Mesodermal cell (in vitro differentiated cells): Measurements from ENCODE around the gene MFSD12.

Source experiments
- H3K27ac ChIP-seq: 2 replicates; pipeline ENCODE4 v1.7.0; 2013; ENCODE audit warnings: mild to moderate bottlenecking, low read depth, low read length, moderate library complexity; ENCODE audit not compliant: severe bottlenecking
- H3K36me3 ChIP-seq: 2 replicates; pipeline ENCODE4 v1.7.1; 2013; ENCODE audit warnings: mild to moderate bottlenecking, low read length, moderate library complexity; ENCODE audit not compliant: control insufficient read depth, insufficient read depth
- H3K4me1 ChIP-seq: one replicate; pipeline ENCODE4 v1.7.1; 2013; ENCODE audit warnings: mild to moderate bottlenecking, low read length; ENCODE audit not compliant: insufficient read depth, control insufficient read depth, poor library complexity, severe bottlenecking
- H3K4me3 ChIP-seq: 2 replicates; pipeline ENCODE4 v1.7.0; 2013; ENCODE audit warnings: low read length, control low read depth, mild to moderate bottlenecking; ENCODE audit not compliant: insufficient read depth, poor library complexity, severe bottlenecking; ENCODE audit errors: extremely low read depth
- H3K9me3 ChIP-seq: 2 replicates; pipeline ENCODE4 v1.7.1; 2013; ENCODE audit warnings: mild to moderate bottlenecking, low read length, moderate library complexity; ENCODE audit not compliant: control insufficient read depth
- WGBS, 2 experiments: methylation state at CpG; one replicate each; pipeline ENCODE4 v1.1.5; 2013; ENCODE audit warnings: missing lambda C conversion rate in 2 of 2; ENCODE audit not compliant: insufficient coverage in 2 of 2; 5-methylcytosine and 5-hydroxymethylcytosine counted together

MFSD12 gene

GRCh38 chr19:3544058-3544376 lies 13.4 kb downstream of the MFSD12 start:
- H3K36me3 ChIP-seq, result peaks cover 40% of the 10 kb centered on the region
- H3K4me3 ChIP-seq, result no peak overlapping the region
- H3K27ac ChIP-seq, result no peak overlapping the region
- no peaks in the 10 kb centered on the region for H3K9me3 ChIP-seq
- 93 to 97% methylated on average over 9 of the region's 9 CpGs for WGBS, 2 experiments
- H3K4me1 ChIP-seq, result no peaks in the 10 kb centered on the region

DNA sequence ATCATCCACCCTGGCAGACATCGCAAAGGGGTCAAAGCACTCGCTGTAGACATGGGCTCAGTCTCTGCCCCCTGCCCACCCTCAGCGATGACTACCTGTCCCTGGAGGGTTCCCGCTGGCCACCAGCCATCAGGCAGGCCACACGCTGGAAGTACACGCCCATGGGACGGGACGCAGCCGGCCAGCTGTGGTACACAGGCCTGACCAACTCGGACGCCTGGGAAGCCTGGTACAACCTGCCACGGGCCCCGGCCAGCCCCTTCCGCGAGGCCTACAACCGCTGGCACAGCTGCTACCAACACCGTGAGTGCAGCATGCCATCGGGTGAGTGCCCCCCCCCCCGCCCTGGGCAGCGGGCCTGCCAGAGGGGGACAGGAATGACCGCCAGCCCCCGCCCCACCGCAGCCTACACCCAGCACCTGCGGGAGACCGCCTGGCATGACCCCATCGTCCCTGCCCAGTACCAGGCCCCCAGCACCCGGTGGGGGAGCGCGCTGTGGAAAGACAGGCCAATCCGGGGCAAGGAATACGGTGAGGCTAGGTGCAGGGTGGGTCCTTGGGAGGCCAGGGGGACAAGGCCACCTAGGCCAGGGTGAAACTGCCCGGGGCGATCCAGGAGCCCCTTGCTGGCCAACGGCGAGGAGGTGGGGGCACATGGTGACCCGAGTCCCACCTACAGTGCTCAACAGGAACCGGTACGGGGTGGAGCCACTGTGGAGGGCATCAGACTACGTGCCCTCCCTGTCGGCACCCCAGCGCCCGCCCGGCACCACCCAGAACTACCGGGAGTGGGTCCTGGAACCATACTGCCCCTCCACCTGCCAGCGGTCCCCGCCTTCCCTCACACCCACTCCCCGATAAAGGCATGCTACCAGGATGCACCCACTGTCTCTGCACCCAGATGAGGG lies 14.0 kb downstream of the MFSD12 start:
- Histone ChIP-seq H3K36me3 (peaks cover 34% of the 10 kb centered on the region), H3K4me3 (no peak overlapping the region), H3K27ac (no peak overlapping the region), H3K4me1 (no peaks in the 10 kb centered on the region), H3K9me3 (no peaks in the 10 kb centered on the region)
- 91 to 96% methylated on average over 35 to 44 of the region's 47 CpGs for WGBS, 2 experiments

GRCh38 chr19:3539756-3540118 lies 17.6 kb downstream of the MFSD12 start:
- H3K4me3 ChIP-seq, result no peak overlapping the region
- H3K36me3 ChIP-seq, result peaks cover 29% of the 10 kb centered on the region
- no peaks in the 10 kb centered on the region for H3K9me3 ChIP-seq
- no peak overlapping the region for H3K27ac ChIP-seq
- no peaks in the 10 kb centered on the region for H3K4me1 ChIP-seq
- no CpG with 5 or more reads among the region's 1 CpG for WGBS, 2 experiments

DNA sequence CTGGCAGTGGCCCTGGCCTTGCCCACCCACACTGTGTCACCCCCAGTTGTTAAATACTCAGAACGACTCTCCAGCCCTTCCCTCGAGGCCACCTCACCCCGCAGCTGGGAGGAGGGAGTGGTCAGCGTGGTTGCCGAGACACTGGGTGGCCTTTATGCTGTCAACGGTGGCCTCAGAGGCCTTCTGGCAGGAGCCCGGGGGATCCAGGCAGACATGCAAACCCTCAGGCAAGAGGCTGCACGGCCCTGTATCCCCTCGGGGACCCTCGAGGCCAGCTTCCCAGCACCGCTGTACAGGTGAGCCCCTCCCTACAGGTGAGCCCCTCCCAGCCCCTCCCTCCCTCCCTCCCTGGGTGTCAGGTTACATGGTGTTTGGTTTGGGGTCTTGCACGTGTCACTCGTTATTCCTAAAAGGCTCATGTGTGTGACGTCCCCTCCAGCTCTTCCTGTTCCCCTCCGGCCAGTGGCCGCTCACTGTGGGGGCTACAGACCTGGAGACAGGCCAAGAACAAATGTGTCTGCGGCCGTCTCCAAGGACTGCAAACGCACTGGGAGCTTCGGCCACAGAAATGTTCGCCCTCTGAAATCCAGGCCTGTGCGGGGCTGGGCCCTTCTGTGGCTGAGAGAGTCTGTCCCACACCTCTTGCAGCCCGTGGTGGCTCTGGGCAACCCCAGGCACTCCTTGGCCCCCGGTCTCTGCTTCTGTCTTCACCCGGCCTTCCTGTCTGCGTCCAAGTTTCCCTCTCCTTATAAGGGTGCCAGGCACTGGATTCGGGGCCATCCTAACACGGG lies 18.2 kb downstream of the MFSD12 start, which contains the start of gene TEKTIP1:
Gene TEKTIP1, plus strand, starts transcription at position 210 of the 791 bp plus-strand sequence. Its CDS starts 4 bp downstream, at position 214.
- Histone ChIP-seq H3K36me3 (peaks cover 31% of the 10 kb centered on the region), H3K27ac (no peak within 1 kb of the TSS), H3K4me3 (no peak within 1 kb of the TSS), H3K9me3 (no peaks in the 10 kb centered on the region), H3K4me1 (no peaks in the 10 kb centered on the region)
- 82 to 87% methylated on average over 22 to 25 of the region's 28 CpGs for WGBS, 2 experiments

- H3K4me3 ChIP-seq, result no peak overlapping the region
- H3K27ac ChIP-seq, result no peak overlapping the region
- 94 to 97% methylated on average over 20 to 24 of the region's 25 CpGs for WGBS, 2 experiments
- peaks cover 36% of the 10 kb centered on the region for H3K36me3 ChIP-seq
- no peaks in the 10 kb centered on the region for H3K9me3 ChIP-seq
- no peaks in the 10 kb centered on the region for H3K4me1 ChIP-seq
Observed at GRCh38 chr19:3538258-3538929, 19.0 kb downstream of the MFSD12 start.

DNA sequence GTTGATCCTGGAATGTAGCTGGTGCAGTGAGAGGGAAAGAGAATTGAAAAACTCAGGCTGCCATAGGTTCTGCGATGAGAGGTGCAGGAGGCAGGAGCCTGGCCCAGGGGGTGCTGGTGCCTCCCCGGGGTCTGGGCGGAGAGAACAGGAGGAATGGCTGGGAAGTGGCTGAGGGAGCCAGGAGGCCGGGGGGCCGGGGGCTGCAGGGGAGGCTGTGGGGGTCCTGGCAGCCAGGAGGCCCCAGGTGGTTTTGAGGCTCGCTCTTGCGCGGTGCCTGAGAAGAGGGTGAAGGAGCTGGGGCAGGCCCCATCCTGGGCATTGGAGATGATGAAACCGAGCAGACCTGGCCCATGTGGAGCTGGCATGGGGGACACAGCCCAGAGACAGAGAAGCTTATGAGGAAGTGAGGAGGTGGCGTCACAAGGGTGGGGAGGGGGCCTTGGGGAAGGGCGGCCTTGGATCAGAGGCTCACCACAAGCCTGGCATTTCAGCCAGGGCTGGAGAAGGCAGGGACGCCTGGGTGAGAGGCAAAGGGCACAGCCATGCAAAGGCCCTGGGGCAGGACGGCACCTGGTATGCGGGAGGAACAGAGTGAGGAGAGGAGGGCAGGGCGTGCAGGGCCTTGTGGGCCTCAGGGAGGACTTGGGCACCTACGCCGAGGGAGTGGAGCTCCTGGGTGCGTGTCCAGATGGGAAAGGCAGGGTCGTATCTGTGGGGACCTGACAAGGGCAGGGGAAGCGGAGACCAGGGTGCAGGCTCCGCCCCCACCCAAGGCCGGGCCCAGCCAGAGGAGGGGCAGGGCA lies 19.7 kb downstream of the MFSD12 start:
- Histone ChIP-seq H3K36me3 (peaks cover 44% of the 10 kb centered on the region), H3K4me3 (no peak overlapping the region), H3K4me1 (no peaks in the 10 kb centered on the region), H3K9me3 (no peaks in the 10 kb centered on the region), H3K27ac (no peak overlapping the region)
- WGBS, 2 experiments, result 92 to 93% methylated on average over 12 to 22 of the region's 22 CpGs

- WGBS, 2 experiments, result 93 to 94% methylated on average over 12 to 13 of the region's 13 CpGs
- Histone ChIP-seq H3K9me3 (no peaks in the 10 kb centered on the region), H3K4me1 (no peaks in the 10 kb centered on the region), H3K27ac (no peak overlapping the region), H3K36me3 (peaks cover 49% of the 10 kb centered on the region), H3K4me3 (no peak overlapping the region)
Observed at GRCh38 chr19:3537101-3537437, 20.3 kb downstream of the MFSD12 start.

DNA sequence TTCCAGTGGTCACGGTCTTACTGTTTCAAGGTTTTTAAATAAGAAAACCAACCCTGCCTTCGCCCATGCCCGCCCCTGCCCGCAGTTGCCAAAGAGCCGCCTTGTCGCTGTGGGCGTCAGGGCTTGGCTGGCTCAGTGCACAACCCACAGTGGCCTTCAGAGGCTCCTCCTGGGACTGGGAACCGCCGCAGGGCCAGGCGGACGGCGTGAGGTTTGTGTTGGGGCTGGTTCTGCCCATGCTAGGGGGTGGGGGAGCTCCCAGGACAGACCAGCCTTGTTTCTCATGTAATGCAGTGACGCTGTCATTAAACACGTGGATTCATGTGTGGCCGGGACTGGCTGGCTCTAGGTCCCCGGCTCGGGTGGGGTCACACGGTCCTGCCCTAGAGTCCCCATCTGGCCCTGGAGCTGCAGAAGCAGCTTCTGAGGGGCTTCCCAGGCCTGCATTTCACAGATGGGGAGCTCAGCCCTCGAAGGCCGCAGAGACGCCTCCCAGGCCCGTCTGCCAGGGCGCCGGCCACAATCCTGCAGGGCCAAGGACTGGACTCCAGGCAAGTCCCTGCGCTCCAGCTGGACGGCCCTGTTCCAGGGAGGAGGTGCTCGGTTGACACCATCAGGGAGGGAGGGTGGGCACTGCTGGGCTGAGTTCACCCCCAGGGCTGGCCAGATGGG lies 20.8 kb downstream of the MFSD12 start:
- Histone ChIP-seq H3K4me3 (no peak overlapping the region), H3K27ac (peak overlapping the region; percentile 23)
- WGBS, 2 experiments, result 95 to 98% methylated on average over 23 to 27 of the region's 27 CpGs

DNA sequence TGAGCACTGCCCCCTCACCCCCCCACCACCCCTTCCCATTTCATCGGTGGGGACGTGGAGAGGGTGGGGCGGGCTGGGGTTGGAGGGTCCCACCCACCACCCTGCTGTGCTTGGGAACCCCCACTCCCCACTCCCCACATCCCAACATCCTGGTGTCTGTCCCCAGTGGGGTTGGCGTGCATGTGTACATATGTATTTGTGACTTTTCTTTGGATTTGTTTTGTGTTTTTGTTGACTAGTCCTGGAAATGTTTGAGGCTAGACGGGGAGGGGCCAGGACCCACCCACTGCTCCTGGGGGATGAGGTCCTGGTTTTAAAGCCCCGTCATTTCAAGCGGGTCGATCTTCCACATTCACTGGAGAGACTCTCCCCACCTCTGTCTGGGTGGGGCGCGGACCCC lies 21.4 kb downstream of the MFSD12 start:
- H3K36me3 ChIP-seq, result peaks cover 56% of the 10 kb centered on the region
- 96 to 100% methylated on average over 5 to 6 of the region's 10 CpGs for WGBS, 2 experiments

More for the DNA sequence above, 20.8 kb downstream of the MFSD12 start:
- H3K36me3 ChIP-seq, result peaks cover 51% of the 10 kb centered on the region
- no peaks in the 10 kb centered on the region for H3K9me3 ChIP-seq
- no peaks in the 10 kb centered on the region for H3K4me1 ChIP-seq

DNA sequence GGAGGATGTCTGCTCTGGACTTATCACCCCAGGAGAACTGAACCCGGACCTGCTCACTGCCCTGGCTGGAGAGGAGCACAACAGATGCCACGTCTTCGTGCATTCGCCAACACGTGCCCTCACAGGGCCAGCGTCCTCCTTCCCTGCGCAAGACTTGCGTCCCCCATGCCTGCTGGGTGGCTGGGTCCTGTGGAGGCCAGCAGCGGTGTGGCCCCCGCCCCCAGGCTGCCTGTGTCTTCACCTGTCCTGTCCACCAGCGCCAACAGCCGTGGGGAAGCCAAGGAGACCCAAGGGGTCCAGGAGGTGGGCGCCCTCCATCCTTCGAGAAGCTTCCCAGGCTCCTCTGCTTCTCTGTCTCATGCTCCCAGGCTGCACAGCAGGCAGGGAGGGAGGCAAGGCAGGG lies 21.8 kb downstream of the MFSD12 start:
- H3K9me3 ChIP-seq, result no peaks in the 10 kb centered on the region
- H3K4me3 ChIP-seq, result no peak overlapping the region
- peaks cover 61% of the 10 kb centered on the region for H3K36me3 ChIP-seq
- no peak overlapping the region for H3K27ac ChIP-seq
- WGBS, 2 experiments, result 96 to 98% methylated on average over 6 to 12 of the region's 14 CpGs
- H3K4me1 ChIP-seq, result no peaks in the 10 kb centered on the region

More for the DNA sequence above, 21.4 kb downstream of the MFSD12 start:
- H3K27ac ChIP-seq, result peak overlapping the region; percentile 23
- H3K4me1 ChIP-seq, result no peaks in the 10 kb centered on the region
- no peaks in the 10 kb centered on the region for H3K9me3 ChIP-seq
- H3K4me3 ChIP-seq, result no peak overlapping the region
